HG03066 (cell line): ENCODE data around the gene CENPA.

Source experiments
- ATAC-seq: cut with Tn5 transposase; IDR thresholded peaks from one replicate; pipeline ENCODE4 v1.9.1; 2021; ENCODE audit warnings: low read depth; ENCODE audit not compliant: unreplicated experiment

CENPA gene

GRCh38 chr2:26838121-26838906 is 52.5 kb downstream of the CENPA start:
- ATAC-seq, result no peak

DNA sequence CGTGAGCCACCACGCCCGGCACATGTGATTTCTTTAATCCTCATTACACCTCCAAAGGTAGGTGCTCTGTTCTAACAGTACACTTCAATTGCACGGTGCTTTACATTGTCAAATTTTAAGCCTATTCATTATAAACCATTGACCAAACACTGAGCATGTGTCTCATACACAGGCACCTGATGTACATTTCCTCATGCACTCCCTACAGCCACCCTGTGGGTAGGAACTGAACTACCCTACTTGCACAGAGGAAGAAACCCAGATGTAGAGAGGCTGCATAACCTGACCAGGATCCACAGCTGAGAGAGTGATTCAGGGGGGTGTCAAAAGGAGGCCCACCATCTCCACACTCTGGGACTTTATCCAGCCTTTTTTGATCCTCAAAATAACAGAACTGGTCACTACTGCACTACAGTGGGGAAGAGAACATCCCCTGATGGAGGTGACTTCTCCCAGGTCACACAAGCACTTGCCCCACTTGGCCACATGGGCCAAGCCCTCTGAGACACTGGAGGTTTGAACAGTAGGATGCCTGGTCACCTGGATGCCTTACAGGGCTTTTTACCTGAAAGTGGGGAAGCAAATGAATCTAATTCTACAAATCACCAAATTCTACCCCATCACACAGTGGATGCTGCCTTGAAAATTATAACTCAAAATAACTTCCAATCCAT is 55.2 kb downstream of the CENPA start:
- no peak for ATAC-seq

DNA sequence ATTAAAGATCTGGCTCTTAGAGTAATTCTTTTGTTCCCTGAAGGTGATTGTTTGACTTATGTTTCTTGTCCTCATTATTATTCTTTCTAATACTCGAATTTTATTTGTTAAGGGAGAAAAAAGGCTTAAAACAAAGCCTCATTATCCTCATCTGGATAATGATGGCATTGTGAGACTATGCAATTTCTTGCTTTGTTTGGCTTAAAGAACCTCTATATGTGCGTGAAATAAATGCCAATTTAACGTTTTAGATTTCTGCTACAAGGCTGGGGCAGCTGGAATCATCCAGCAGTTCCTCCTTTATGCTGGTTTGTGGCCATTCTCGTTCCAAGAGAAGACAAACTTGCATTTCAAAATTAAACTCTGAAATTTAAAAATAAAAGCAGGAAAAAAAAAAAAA is 57.2 kb downstream of the CENPA start:
- no peak for ATAC-seq
